Endothelial cell of umbilical vein (primary cell): ENCODE data around the gene HMCES. TPM values are rescaled to one million over a fixed set of nuclear protein-coding genes. Genes with fewer than 3 reads are reported as not detected.

Experiments
- BruUV-seq: library from RNA; stranded (reverse); fragments of 400-500 nt; replicated peaks from 2 replicates; lab custom pipeline; 2021; lab: Mats Ljungman, UMichigan
- CTCF ChIA-PET: fragments of 300-600, 350-600 bp; sonication (Branson Sonifier 250); formaldehyde crosslinking; loops from one replicate; lab custom pipeline; 2021; ENCODE audit warnings: antibody characterized with exemption, inconsistent platforms; lab: Charles Lee
- POLR2A ChIA-PET: fragments of 300-600, 350-600 bp; sonication (Branson Sonifier 250); formaldehyde crosslinking; loops from one replicate; lab custom pipeline; 2021; ENCODE audit warnings: antibody characterized with exemption, inconsistent platforms; lab: Charles Lee
- DNase-seq: peaks from one replicate; pipeline ENCODE4 v3.0.0-alpha.2; 2011; ENCODE audit warnings: low read depth, low spot score
- FAIRE-seq: peaks from 2 replicates; lab custom pipeline; 2011; peaks lifted over from hg19 to GRCh38; lab: Jason Lieb, UNC
- H2AFZ ChIP-seq: 2 replicates; pipeline ENCODE4 v1.6.0; 2012; ENCODE audit warnings: low read depth, low read length, control low read depth, inconsistent platforms
- H3K27ac ChIP-seq: 2 replicates; pipeline ENCODE4 v1.5.1; 2011; ENCODE audit warnings: low read depth, mild to moderate bottlenecking, control low read depth, low read length, moderate library complexity; ENCODE audit not compliant: insufficient read depth
- H3K27me3 ChIP-seq, 2 experiments: 2 replicates each; pipeline versions ENCODE4 v1.6.0 to v1.6.1; 2011; ENCODE audit warnings: low read length in 2 of 2, mixed read lengths in 1 of 2; ENCODE audit not compliant: control insufficient read depth in 2 of 2, insufficient read depth in 2 of 2
- H3K36me3 ChIP-seq, 2 experiments: 2 replicates in 1 of 2; 3 replicates in 1 of 2; pipeline ENCODE4 v1.5.1; 2011; ENCODE audit warnings: low read length in 2 of 2, mild to moderate bottlenecking in 1 of 2, moderate library complexity in 1 of 2; ENCODE audit not compliant: control insufficient read depth in 2 of 2, insufficient read depth in 2 of 2; ENCODE audit errors: extremely low read depth in 1 of 2
- H3K4me1 ChIP-seq: 3 replicates; pipeline ENCODE4 v1.5.1; 2011; ENCODE audit warnings: mild to moderate bottlenecking, low read length; ENCODE audit not compliant: control insufficient read depth, insufficient read depth; ENCODE audit errors: extremely low read depth
- H3K4me2 ChIP-seq: 2 replicates; pipeline ENCODE4 v1.6.1; 2011; ENCODE audit warnings: low read length, control low read depth, mixed read lengths; ENCODE audit not compliant: insufficient read depth
- H3K4me3 ChIP-seq, 3 experiments: fragments of 200-600 bp in 1 of 3; sonication (generic), shearing (Covaris generic) in 1 of 3; replicated peaks in 1 of 3; 2 replicates each; pipeline ENCODE4 v1.5.1; 2011 to 2016; ENCODE audit warnings: control low read depth in 3 of 3, low read length in 3 of 3, mild to moderate bottlenecking in 2 of 3, inconsistent platforms in 1 of 3, low read depth in 1 of 3, moderate library complexity in 1 of 3; ENCODE audit not compliant: insufficient read depth in 1 of 3
- H3K79me2 ChIP-seq: 2 replicates; pipeline ENCODE4 v1.6.0; 2012; ENCODE audit warnings: low read length, inconsistent platforms; ENCODE audit not compliant: control insufficient read depth, insufficient read depth
- H3K9ac ChIP-seq: replicated peaks from 2 replicates; pipeline ENCODE3; 2011; ENCODE audit warnings: low read length, control low read depth; ENCODE audit not compliant: insufficient read depth; ENCODE audit errors: extremely low read depth
- H3K9me1 ChIP-seq: replicated peaks from 3 replicates; pipeline ENCODE4 v1.6.0; 2011; ENCODE audit warnings: mild to moderate bottlenecking, low read length; ENCODE audit not compliant: control insufficient read depth, insufficient read depth; ENCODE audit errors: extremely low read depth
- H3K9me3 ChIP-seq: replicated peaks from 2 replicates; pipeline ENCODE4 v1.5.1; 2012; ENCODE audit warnings: low read length, inconsistent platforms; ENCODE audit not compliant: control insufficient read depth, insufficient read depth
- H4K20me1 ChIP-seq: replicated peaks from 2 replicates; pipeline ENCODE3; 2011; ENCODE audit warnings: mild to moderate bottlenecking, low read length; ENCODE audit not compliant: control insufficient read depth, insufficient read depth; ENCODE audit errors: extremely low read depth
- EZH2 ChIP-seq: IDR thresholded peaks from 2 replicates; pipeline ENCODE4 v1.6.1; 2012; ENCODE audit warnings: borderline replicate concordance, low read depth, mild to moderate bottlenecking, moderate library complexity, low read length, inconsistent platforms; ENCODE audit not compliant: severe bottlenecking
- FOS ChIP-seq: IDR thresholded peaks from 2 replicates; pipeline ENCODE4 v1.6.1; 2011; ENCODE audit warnings: mild to moderate bottlenecking, low read length, moderate library complexity, borderline replicate concordance; ENCODE audit not compliant: insufficient read depth
- GATA2 ChIP-seq: IDR thresholded peaks from 2 replicates; pipeline ENCODE4 v1.7.0; 2011; ENCODE audit warnings: low read depth, mild to moderate bottlenecking, moderate library complexity, mixed read lengths, low read length; ENCODE audit not compliant: insufficient read length, insufficient read depth
- JUN ChIP-seq: IDR thresholded peaks from 2 replicates; pipeline ENCODE4 v1.6.1; 2011; ENCODE audit warnings: borderline replicate concordance, low read depth; ENCODE audit not compliant: insufficient read length, insufficient read depth
- MYC ChIP-seq: IDR thresholded peaks from one replicate; pipeline ENCODE4 v1.6.1; 2011; ENCODE audit warnings: mild to moderate bottlenecking, low read depth, low read length
- POLR2A ChIP-seq: IDR thresholded peaks from 2 replicates; pipeline ENCODE4 v1.6.1; 2012; ENCODE audit warnings: low read depth, mild to moderate bottlenecking, control low read depth, low read length
- POLR2AphosphoS5 ChIP-seq: IDR thresholded peaks from 2 replicates; pipeline ENCODE4 v1.6.1; 2012; ENCODE audit warnings: low read depth, mild to moderate bottlenecking, control low read depth, low read length, moderate library complexity; ENCODE audit not compliant: insufficient read depth
- dilution Hi-C: fragments of 300-500 bp; cut with MboI; formaldehyde crosslinking; loops from one replicate; pipeline ENCODE4 v1.15.0; 2019; ENCODE audit warnings: low sequenced_read_pairs; ENCODE audit not compliant: extremely low pct_ligation_motif_present
- intact Hi-C: fragments of 100-400 bp; cut with micrococcal nuclease; formaldehyde crosslinking; loops from one replicate; pipeline ENCODE4 v1.10.0; 2022
- polyA plus RNA-seq, 4 experiments: library from polyadenylated mRNA; depleted of rRNA in 3 of 4; stranded (reverse) in 3 of 4; unstranded in 1 of 4; fragments of >200 nt; gene quantifications; 2 replicates each; pipeline versions ENCODE4 v1.2.1 to v1.2.3, GENCODE V29; 2011 to 2012; ENCODE audit warnings: missing spikeins in 1 of 4
- total RNA-seq: library from RNA; stranded (reverse); gene quantifications from 2 replicates; pipeline ENCODE4 v1.2.3, GENCODE V29; 2021
- TF ChIP-seq, protein P1 (sequence below), 2 donors: IDR thresholded peaks; 1 replicate in 1 of 2; 2 replicates in 1 of 2; pipeline ENCODE4 v1.5.1; 2011; ENCODE audit warnings: low read length in 2 of 2, mild to moderate bottlenecking in 2 of 2, moderate library complexity in 2 of 2, control low read depth in 1 of 2, inconsistent platforms in 1 of 2, low read depth in 1 of 2; ENCODE audit not compliant: insufficient read depth in 1 of 2; ENCODE audit errors: extremely low read depth in 1 of 2
- TF ChIP-seq, protein P2 (sequence below): IDR thresholded peaks from 2 replicates; pipeline ENCODE4 v1.6.1; 2011; ENCODE audit not compliant: insufficient read depth, insufficient read length

HMCES gene
- total and polyA plus RNA-seq, 2 donors (not counting 3 experiments of a cell fraction or from before 2014, with no cell fraction given) = 30.6 to 40.8 TPM

DNA sequence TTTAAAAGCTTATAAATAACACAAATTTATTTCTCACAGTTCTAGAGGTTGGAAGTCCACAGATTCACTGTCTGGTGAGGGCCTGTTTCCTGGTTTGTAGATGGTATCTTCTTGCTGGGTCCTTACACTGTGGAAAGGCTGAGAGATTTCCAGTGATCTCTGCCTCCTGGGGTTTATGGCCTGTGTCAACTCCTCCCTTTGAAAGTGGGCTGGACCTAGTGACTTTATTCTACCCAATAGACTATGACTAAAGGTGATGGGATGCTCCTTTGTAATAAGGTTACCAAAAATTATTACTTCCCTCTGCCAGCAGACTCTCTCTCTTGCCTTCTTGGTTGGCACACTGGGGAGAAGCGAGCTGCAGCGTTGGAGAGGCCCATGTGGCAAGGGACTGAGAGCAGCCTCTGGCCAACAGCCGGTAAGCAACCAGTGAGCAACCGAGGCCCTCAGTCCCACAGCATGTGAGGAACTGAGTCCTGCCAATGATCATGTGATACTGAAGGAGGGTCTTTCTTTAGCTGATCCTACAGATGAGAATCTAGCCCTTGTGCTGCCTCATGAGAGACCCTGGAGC lies 43.2 kb upstream of the HMCES start:
- Histone ChIP-seq H3K79me2 (no peaks in the 10 kb centered on the region), H3K27me3 (no peaks in the 10 kb centered on the region), H3K4me3 (no peak overlapping the region), H3K9me3 (no peaks in the 10 kb centered on the region), H4K20me1 (no peaks in the 10 kb centered on the region), H2AFZ (no peak overlapping the region), H3K9ac (no peak overlapping the region), H3K27ac (no peak overlapping the region), H3K4me2 (no peak overlapping the region), H3K36me3 (no peaks in the 10 kb centered on the region), H3K4me1 (no peaks in the 10 kb centered on the region), H3K9me1 (no peaks in the 10 kb centered on the region)
- ChIA-PET POLR2A (interaction anchor here (0.6 kb wide), 1 partner anchor 15 kb away, joined by 4 read pairs; no protein-coding TSS in a partner anchor), CTCF (interaction anchor here (0.7 to 1.7 kb wide), 3 partner anchors 11 to 182 kb away, joined by 3 to 9 read pairs (median 3); no protein-coding TSS in a partner anchor)
- BruUV-seq = no TSS peak
- no peak for DNase-seq
- TF ChIP-seq FOS (no peak), POLR2AphosphoS5 (no peak), GATA2 (no peak), EZH2 (no peak), POLR2A (no peak), MYC (no peak), JUN (no peak)
- TF ChIP-seq, protein P1, sequence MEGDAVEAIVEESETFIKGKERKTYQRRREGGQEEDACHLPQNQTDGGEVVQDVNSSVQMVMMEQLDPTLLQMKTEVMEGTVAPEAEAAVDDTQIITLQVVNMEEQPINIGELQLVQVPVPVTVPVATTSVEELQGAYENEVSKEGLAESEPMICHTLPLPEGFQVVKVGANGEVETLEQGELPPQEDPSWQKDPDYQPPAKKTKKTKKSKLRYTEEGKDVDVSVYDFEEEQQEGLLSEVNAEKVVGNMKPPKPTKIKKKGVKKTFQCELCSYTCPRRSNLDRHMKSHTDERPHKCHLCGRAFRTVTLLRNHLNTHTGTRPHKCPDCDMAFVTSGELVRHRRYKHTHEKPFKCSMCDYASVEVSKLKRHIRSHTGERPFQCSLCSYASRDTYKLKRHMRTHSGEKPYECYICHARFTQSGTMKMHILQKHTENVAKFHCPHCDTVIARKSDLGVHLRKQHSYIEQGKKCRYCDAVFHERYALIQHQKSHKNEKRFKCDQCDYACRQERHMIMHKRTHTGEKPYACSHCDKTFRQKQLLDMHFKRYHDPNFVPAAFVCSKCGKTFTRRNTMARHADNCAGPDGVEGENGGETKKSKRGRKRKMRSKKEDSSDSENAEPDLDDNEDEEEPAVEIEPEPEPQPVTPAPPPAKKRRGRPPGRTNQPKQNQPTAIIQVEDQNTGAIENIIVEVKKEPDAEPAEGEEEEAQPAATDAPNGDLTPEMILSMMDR (IDR thresholded peaks at IDR 0.05; ENCODE audit: extremely low read depth in 1 of 2, insufficient read depth in 1 of 2, low read depth in 1 of 2, low read length in 2 of 2) = no peak
- TF ChIP-seq, protein P2, sequence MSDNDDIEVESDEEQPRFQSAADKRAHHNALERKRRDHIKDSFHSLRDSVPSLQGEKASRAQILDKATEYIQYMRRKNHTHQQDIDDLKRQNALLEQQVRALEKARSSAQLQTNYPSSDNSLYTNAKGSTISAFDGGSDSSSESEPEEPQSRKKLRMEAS = no peak
- intact Hi-C loops = no loop called here
- dilution Hi-C loops = no loop called here
- no peak for FAIRE-seq
